Measurements from ENCODE around the gene MCRS1. TPM values are rescaled to one million over a fixed set of nuclear protein-coding genes. Genes with fewer than 3 reads are reported as not detected.

The MCRS1 gene
- polyA plus RNA-seq, 3 donors, result 64.8 to 79.4 (median 67.7) TPM

Other genes starting within 250 kb of the MCRS1 start
- 10 to 100 TPM; 24.5 to 27.5 (median 27.4) TPM for gene TROAP, start 244.9 kb downstream of the MCRS1 start, polyA plus RNA-seq (ENCODE audit: insufficient read length in 3 of 3)
- 1 to 10 TPM in 2 of 3 donors, under 1 TPM in 1; 0.98 to 2.2 (median 1.6) TPM for gene C1QL4, start 231.0 kb downstream of the MCRS1 start, polyA plus RNA-seq (ENCODE audit: insufficient read length in 3 of 3)
- gene DNAJC22, start 221.3 kb downstream of the MCRS1 start, polyA plus RNA-seq (ENCODE audit: insufficient read length in 3 of 3), result 10 to 100 TPM; 18.4 to 26.7 (median 22.1) TPM
- 10 to 100 TPM; 51.0 to 63.3 (median 52.7) TPM for gene SPATS2, start 200.7 kb downstream of the MCRS1 start, polyA plus RNA-seq (ENCODE audit: insufficient read length in 3 of 3)
- 1 to 10 TPM; 3.8 to 6.1 (median 5.4) TPM for gene KCNH3, start 29.1 kb downstream of the MCRS1 start, polyA plus RNA-seq (ENCODE audit: insufficient read length in 3 of 3)
- 1 to 10 TPM in 2 of 3 donors, under 1 TPM in 1; 0.98 to 3.0 (median 1.1) TPM for gene FAM186B, start 37.5 kb upstream of the MCRS1 start, polyA plus RNA-seq (ENCODE audit: insufficient read length in 3 of 3)
- gene PRPF40B, start 55.4 kb upstream of the MCRS1 start, polyA plus RNA-seq (ENCODE audit: insufficient read length in 3 of 3), result 10 to 100 TPM; 23.4 to 37.5 (median 27.1) TPM
- 10 to 100 TPM; 35.6 to 43.0 (median 35.7) TPM for gene FMNL3, start 139.3 kb upstream of the MCRS1 start, polyA plus RNA-seq (ENCODE audit: insufficient read length in 3 of 3)
- 100 to 1,000 TPM; 665 to 770 (median 739) TPM for gene TMBIM6, start 173.4 kb upstream of the MCRS1 start, polyA plus RNA-seq (ENCODE audit: insufficient read length in 3 of 3)

Data from renal cortex interstitium (tissue), 3 donors.